ENCODE measurements around the gene NAT8L.

NAT8L gene

GRCh38 chr4:2074588-2074987 is 15.5 kb downstream of the NAT8L start:
- H3K4me3 ChIP-seq (ENCODE audit: low read depth, low read length), result no peak overlapping the region
- TF ChIP-seq, protein P1, sequence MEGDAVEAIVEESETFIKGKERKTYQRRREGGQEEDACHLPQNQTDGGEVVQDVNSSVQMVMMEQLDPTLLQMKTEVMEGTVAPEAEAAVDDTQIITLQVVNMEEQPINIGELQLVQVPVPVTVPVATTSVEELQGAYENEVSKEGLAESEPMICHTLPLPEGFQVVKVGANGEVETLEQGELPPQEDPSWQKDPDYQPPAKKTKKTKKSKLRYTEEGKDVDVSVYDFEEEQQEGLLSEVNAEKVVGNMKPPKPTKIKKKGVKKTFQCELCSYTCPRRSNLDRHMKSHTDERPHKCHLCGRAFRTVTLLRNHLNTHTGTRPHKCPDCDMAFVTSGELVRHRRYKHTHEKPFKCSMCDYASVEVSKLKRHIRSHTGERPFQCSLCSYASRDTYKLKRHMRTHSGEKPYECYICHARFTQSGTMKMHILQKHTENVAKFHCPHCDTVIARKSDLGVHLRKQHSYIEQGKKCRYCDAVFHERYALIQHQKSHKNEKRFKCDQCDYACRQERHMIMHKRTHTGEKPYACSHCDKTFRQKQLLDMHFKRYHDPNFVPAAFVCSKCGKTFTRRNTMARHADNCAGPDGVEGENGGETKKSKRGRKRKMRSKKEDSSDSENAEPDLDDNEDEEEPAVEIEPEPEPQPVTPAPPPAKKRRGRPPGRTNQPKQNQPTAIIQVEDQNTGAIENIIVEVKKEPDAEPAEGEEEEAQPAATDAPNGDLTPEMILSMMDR (IDR thresholded peaks at IDR 0.05; ENCODE audit: control insufficient read depth, extremely low read depth, insufficient read depth), result no peak
- DNase-seq (ENCODE audit: low read depth), result no peak

- no peak for DNase-seq (ENCODE audit: low read depth)
- no peak overlapping the region for H3K4me3 ChIP-seq (ENCODE audit: low read depth, low read length)
- TF ChIP-seq, protein P1 (IDR thresholded peaks at IDR 0.05; ENCODE audit: control insufficient read depth, extremely low read depth, insufficient read depth), result no peak
These were observed 16.3 kb downstream of the NAT8L start for GRCh38 chr4:2075171-2075986.

- no peak overlapping the region for H3K4me3 ChIP-seq (ENCODE audit: low read depth, low read length)
- TF ChIP-seq, protein P1 (IDR thresholded peaks at IDR 0.05; ENCODE audit: control insufficient read depth, extremely low read depth, insufficient read depth), result no peak
- no peak for DNase-seq (ENCODE audit: low read depth)
These were observed 17.1 kb downstream of the NAT8L start for GRCh38 chr4:2075987-2076907.

GRCh38 chr4:2076908-2077536 is 17.9 kb downstream of the NAT8L start:
- DNase-seq (ENCODE audit: low read depth), result no peak
- H3K4me3 ChIP-seq (ENCODE audit: low read depth, low read length), result no peak overlapping the region
- TF ChIP-seq, protein P1 (IDR thresholded peaks at IDR 0.05; ENCODE audit: control insufficient read depth, extremely low read depth, insufficient read depth), result no peak

- DNase-seq (ENCODE audit: low read depth), result no peak
- TF ChIP-seq, protein P1 (IDR thresholded peaks at IDR 0.05; ENCODE audit: control insufficient read depth, extremely low read depth, insufficient read depth), result no peak
- no peak overlapping the region for H3K4me3 ChIP-seq (ENCODE audit: low read depth, low read length)
These were observed 18.7 kb downstream of the NAT8L start for GRCh38 chr4:2077537-2078460.

GRCh38 chr4:2078584-2078983 is 19.5 kb downstream of the NAT8L start:
- DNase-seq (ENCODE audit: low read depth), result no peak
- H3K4me3 ChIP-seq (ENCODE audit: low read depth, low read length), result no peak overlapping the region
- TF ChIP-seq, protein P1 (IDR thresholded peaks at IDR 0.05; ENCODE audit: control insufficient read depth, extremely low read depth, insufficient read depth), result no peak

Measured in LNCaP clone FGC (cell line).